Cardiac septum (tissue), 1 donor: ENCODE data around the gene CCL5. TPM values are rescaled to one million over a fixed set of nuclear protein-coding genes. Genes with fewer than 3 reads are reported as not detected.

Experiments
- DNase-seq: peaks from one replicate; pipeline ENCODE4 v3.0.0-alpha.2; 2020; ENCODE audit warnings: low spot score
- intact Hi-C: fragments of 100-400 bp; cut with DNase I; formaldehyde crosslinking; loops from one replicate; pipeline ENCODE4 v1.14.0; 2022
- total RNA-seq: library from RNA; stranded (reverse); fragmentation: NEBNext Ultra II Directional; extraction: Animal tissue kit (Norgen Biotek cat#: 25700); gene quantifications from one replicate; pipeline ENCODE4 v1.2.1, GENCODE V29; 2021
- donor health status: DM: no; HTN: no; CAD: no.

The CCL5 gene
- total RNA-seq, 1 donor from 2014 or later, result 2.6 TPM

- intact Hi-C loops, result no loop called here
- DNase-seq, result peak; percentile 73
Measured at GRCh38 chr17:35875072-35875799, 4.9 kb downstream of the CCL5 start.

GRCh38 chr17:35872196-35872980, 7.8 kb downstream of the CCL5 start:
- peak; percentile 5 for DNase-seq
- intact Hi-C loops, result no loop called here

- DNase-seq, result no peak
- intact Hi-C loops, result no loop called here
Measured at GRCh38 chr17:35870906-35871819, 9.0 kb downstream of the CCL5 start.

GRCh38 chr17:35868737-35869136, 11.4 kb downstream of the CCL5 start, which contains the start of gene HEATR9:
Gene HEATR9, minus strand, starts transcription at chr17:35868891. Its CDS starts 149 bp downstream, at chr17:35868742.
- no peak for DNase-seq
- intact Hi-C loops, result no loop called here

- DNase-seq, result no peak
- intact Hi-C loops, result no loop called here
Measured at GRCh38 chr17:35867574-35867973, 12.6 kb downstream of the CCL5 start.

GRCh38 chr17:35866341-35866950, 13.7 kb downstream of the CCL5 start:
- intact Hi-C loops, result no loop called here
- no peak for DNase-seq

GRCh38 chr17:35865412-35866340, 14.5 kb downstream of the CCL5 start:
- DNase-seq, result no peak
- intact Hi-C loops, result no loop called here

- intact Hi-C loops, result no loop called here
- no peak for DNase-seq
Measured at GRCh38 chr17:35864853-35865252, 15.3 kb downstream of the CCL5 start.

- no peak for DNase-seq
- intact Hi-C loops, result no loop called here
Measured at GRCh38 chr17:35856603-35857002, 23.6 kb downstream of the CCL5 start.

- DNase-seq, result no peak
- intact Hi-C loops, result no loop called here
Measured at GRCh38 chr17:35855965-35856364, 24.2 kb downstream of the CCL5 start.

- no peak for DNase-seq
- intact Hi-C loops, result no loop called here
Measured at GRCh38 chr17:35849469-35850348, 30.5 kb downstream of the CCL5 start.

GRCh38 chr17:35847633-35848373, 32.4 kb downstream of the CCL5 start:
- intact Hi-C loops, result no loop called here
- DNase-seq, result no peak

GRCh38 chr17:35847006-35847405, 33.2 kb downstream of the CCL5 start:
- intact Hi-C loops, result no loop called here
- DNase-seq, result no peak

GRCh38 chr17:35846055-35846809, 33.9 kb downstream of the CCL5 start:
- DNase-seq, result no peak
- intact Hi-C loops, result no loop called here

- DNase-seq, result no peak
- intact Hi-C loops, result no loop called here
Measured at GRCh38 chr17:35844547-35844946, 35.6 kb downstream of the CCL5 start.

GRCh38 chr17:35843698-35844097, 36.5 kb downstream of the CCL5 start:
- intact Hi-C loops, result no loop called here
- DNase-seq, result no peak
